ENCODE results near the gene CPLX3. TPM values are rescaled to one million over a fixed set of nuclear protein-coding genes. Genes with fewer than 3 reads are reported as not detected.

The CPLX3 gene
- polyA plus RNA-seq, 2 of the 4 experiments (the other 2 are of a cell fraction): not detected

- FAIRE-seq: no peak
Observed at GRCh38 chr15:74808840-74809229, 17.6 kb upstream of the CPLX3 start.

GRCh38 chr15:74809242-74809641, 17.2 kb upstream of the CPLX3 start:
- DNase-seq (ENCODE audit: low read depth in 1 of 2, low spot score in 1 of 2): no peak
- no peak overlapping the region for H3K4me2 ChIP-seq
- 75% methylated on average over 5 of the region's 5 CpGs for WGBS (ENCODE audit: missing lambda C conversion rate)
- POLR2A ChIA-PET: no interaction called here
- H3K27ac ChIP-seq: no peak overlapping the region
- CTCF ChIA-PET: interaction anchor here (65.6 to 66.7 kb wide), 2 partner anchors 10 to 18 kb away, joined by 1908 read pairs; partner anchors contain the start of genes CPLX3, CSK, LMAN1L and ULK3
- ATAC-seq: peak; percentile 12 to 38; a peak in 3 of 6 replicates
- FAIRE-seq: no peak
- H3K9me3 ChIP-seq: no peaks in the 10 kb centered on the region
- H3K4me1 ChIP-seq: no peaks in the 10 kb centered on the region
- TF ChIP-seq ZFP36 (IDR thresholded peaks at IDR 0.05; ENCODE audit: borderline replicate concordance, partially characterized antibody) (no peak), ZSCAN20 (CRISPR knock-in tag; IDR thresholded peaks at IDR 0.05) (no peak), MAFK (IDR thresholded peaks at IDR 0.05; ENCODE audit: partially characterized antibody) (no peak), HDAC2 (IDR thresholded peaks at IDR 0.05) (no peak), HOXA7 (CRISPR knock-in tag; IDR thresholded peaks at IDR 0.05) (no peak), JUN (IDR thresholded peaks at IDR 0.05) (no peak), NPAS2 (CRISPR knock-in tag; IDR thresholded peaks at IDR 0.05; ENCODE audit: borderline replicate concordance) (no peak), KDM5A (IDR thresholded peaks at IDR 0.05) (no peak), REST (IDR thresholded peaks at IDR 0.05) (no peak), HOXB5 (CRISPR knock-in tag; IDR thresholded peaks at IDR 0.05) (no peak), HMGXB4 (CRISPR knock-in tag; IDR thresholded peaks at IDR 0.05; ENCODE audit: borderline replicate concordance) (no peak), SREBF2 (IDR thresholded peaks at IDR 0.05) (no peak)
- H3K4me3 ChIP-seq: no peak overlapping the region

More at GRCh38 chr15:74808840-74809229, 17.6 kb upstream of the CPLX3 start:
- Histone ChIP-seq H3K27ac (no peak overlapping the region), H3K4me2 (no peak overlapping the region), H3K9me3 (no peaks in the 10 kb centered on the region), H3K4me3 (no peak overlapping the region), H3K4me1 (no peaks in the 10 kb centered on the region)
- no peak for DNase-seq (ENCODE audit: low read depth in 1 of 2, low spot score in 1 of 2)
- ATAC-seq: peak; percentile 48 to 61; a peak in 4 of 6 replicates
- TF ChIP-seq SREBF2 (IDR thresholded peaks at IDR 0.05) (no peak), CBX2 (IDR thresholded peaks at IDR 0.05; ENCODE audit: borderline replicate concordance, low read depth) (no peak), EP300 (IDR thresholded peaks at IDR 0.05) (no peak), ZC3H11A (IDR thresholded peaks at IDR 0.05) (no peak), POLR2A (IDR thresholded peaks at IDR 0.05; ENCODE audit: low read length) (no peak), MYC (IDR thresholded peaks at IDR 0.05; ENCODE audit: borderline replicate concordance, low read length) (no peak), EHMT2 (IDR thresholded peaks at IDR 0.05; ENCODE audit: low read depth) (no peak), CEBPB (IDR thresholded peaks at IDR 0.05) (no peak), NFE2L2 (conservative IDR thresholded peaks at IDR 0.05; ENCODE audit: low read length) (no peak), HDAC2 (IDR thresholded peaks at IDR 0.05) (no peak), MAFK (IDR thresholded peaks at IDR 0.05; ENCODE audit: partially characterized antibody) (no peak), CTCF (IDR thresholded peaks at IDR 0.05) (no peak), MAZ (IDR thresholded peaks at IDR 0.05; ENCODE audit: borderline replicate concordance, low read depth, low read length) (no peak), CBX8 (IDR thresholded peaks at IDR 0.05) (no peak)
- CTCF ChIA-PET: interaction anchor here (1.2 to 66.7 kb wide), 3 partner anchors 10 to 177 kb away, joined by 5 to 1908 read pairs (median 1908); partner anchors contain the start of genes CPLX3, CSK, LMAN1L and ULK3
- POLR2A ChIA-PET: no interaction called here
- 73% methylated on average over 4 of the region's 4 CpGs for WGBS (ENCODE audit: missing lambda C conversion rate)
